Body of pancreas (tissue), 4 donors: ENCODE results near the gene RASAL1. TPM values are rescaled to one million over a fixed set of nuclear protein-coding genes. Genes with fewer than 3 reads are reported as not detected.

Experiments
- ATAC-seq: fragments of 150-250 bp; one replicate; pipeline ENCODE4 v1.9.1; 2016
- DNase-seq, 4 donors: peaks; one replicate each; pipeline ENCODE4 v3.0.0-alpha.2; 2019
- H3K27ac ChIP-seq, 4 donors: fragments of 200-600 bp; sonication (generic); 1 replicate in 3 of 4; 2 replicates in 1 of 4; pipeline versions ENCODE4 v1.5.1 to v1.6.1; 2016 to 2019; ENCODE audit warnings: mild to moderate bottlenecking in 1 of 4, mixed read lengths in 1 of 4, moderate library complexity in 1 of 4
- H3K27me3 ChIP-seq, 2 donors: fragments of 200-600 bp; sonication (generic); one replicate each; pipeline ENCODE4 v1.6.0; 2016; ENCODE audit warnings: mild to moderate bottlenecking in 1 of 2
- H3K36me3 ChIP-seq, 2 donors: fragments of 200-600 bp; sonication (generic); replicated peaks in 1 of 2; 2 replicates each; pipeline ENCODE4 v1.5.1; 2016; ENCODE audit warnings: low read depth in 2 of 2; ENCODE audit not compliant: insufficient read depth in 1 of 2
- H3K4me1 ChIP-seq: fragments of 200-600 bp; sonication (generic); one replicate; pipeline ENCODE4 v1.6.0; 2016
- H3K4me3 ChIP-seq, 2 donors: fragments of 200-600 bp; sonication (generic); 1 replicate in 1 of 2; 2 replicates in 1 of 2; pipeline ENCODE4 v1.5.1; 2016 to 2019
- H3K9me3 ChIP-seq, 3 donors: fragments of 200-600 bp; sonication (generic); 1 replicate in 2 of 3; 2 replicates in 1 of 3; pipeline ENCODE4 v1.5.1; 2016
- POLR2A ChIP-seq, 3 donors: fragments of 450-650 bp; IDR thresholded peaks; one replicate each; pipeline ENCODE4 v1.6.1; 2016; ENCODE audit warnings: antibody characterized with exemption in 3 of 3, mild to moderate bottlenecking in 2 of 3
- WGBS, 2 donors: methylation state at CpG; one replicate each; pipeline ENCODE4 v1.1.5; 2017; 5-methylcytosine and 5-hydroxymethylcytosine counted together
- intact Hi-C: fragments of 100-400 bp; cut with DNase I; formaldehyde crosslinking; loops from one replicate; pipeline ENCODE4 v1.15.1; 2023
- total RNA-seq, 2 donors: library from RNA; depleted of rRNA; stranded (reverse); fragments of >200 nt; gene quantifications; one replicate each; pipeline ENCODE4 v1.1.0, GENCODE V29; 2016
- TF ChIP-seq, protein P1 (sequence below), 7 experiments: fragments of 450-650 bp in 4 of 7; fragments of 200-600 bp in 3 of 7; sonication (generic) in 3 of 7; IDR thresholded peaks; one replicate each; pipeline ENCODE4 v1.5.1; 2016 to 2019; ENCODE audit warnings: antibody characterized with exemption in 7 of 7

RASAL1 gene
- total RNA-seq, 2 donors from 2014 or later: 0.66 to 2.1 TPM

GRCh38 chr12:113157218-113157859 is 21.8 kb upstream of the RASAL1 start:
- Histone ChIP-seq H3K4me1 (peaks cover 29% of the 10 kb centered on the region), H3K27ac (no peak overlapping the region), H3K27me3 (peaks cover 0 to 3% of the 10 kb centered on the region in 2 donors), H3K9me3 (no peaks in the 10 kb centered on the region), H3K4me3 (no peak overlapping the region), H3K36me3 (peaks cover 16 to 22% of the 10 kb centered on the region in 2 donors)
- 79 to 89% methylated on average over 11 to 12 of the region's 12 CpGs for WGBS, 2 donors
- intact Hi-C loops: loop anchor here (5.0 kb wide), 1 partner anchor 105 kb away; no protein-coding TSS in a partner anchor
- TF ChIP-seq, protein P1, sequence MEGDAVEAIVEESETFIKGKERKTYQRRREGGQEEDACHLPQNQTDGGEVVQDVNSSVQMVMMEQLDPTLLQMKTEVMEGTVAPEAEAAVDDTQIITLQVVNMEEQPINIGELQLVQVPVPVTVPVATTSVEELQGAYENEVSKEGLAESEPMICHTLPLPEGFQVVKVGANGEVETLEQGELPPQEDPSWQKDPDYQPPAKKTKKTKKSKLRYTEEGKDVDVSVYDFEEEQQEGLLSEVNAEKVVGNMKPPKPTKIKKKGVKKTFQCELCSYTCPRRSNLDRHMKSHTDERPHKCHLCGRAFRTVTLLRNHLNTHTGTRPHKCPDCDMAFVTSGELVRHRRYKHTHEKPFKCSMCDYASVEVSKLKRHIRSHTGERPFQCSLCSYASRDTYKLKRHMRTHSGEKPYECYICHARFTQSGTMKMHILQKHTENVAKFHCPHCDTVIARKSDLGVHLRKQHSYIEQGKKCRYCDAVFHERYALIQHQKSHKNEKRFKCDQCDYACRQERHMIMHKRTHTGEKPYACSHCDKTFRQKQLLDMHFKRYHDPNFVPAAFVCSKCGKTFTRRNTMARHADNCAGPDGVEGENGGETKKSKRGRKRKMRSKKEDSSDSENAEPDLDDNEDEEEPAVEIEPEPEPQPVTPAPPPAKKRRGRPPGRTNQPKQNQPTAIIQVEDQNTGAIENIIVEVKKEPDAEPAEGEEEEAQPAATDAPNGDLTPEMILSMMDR (IDR thresholded peaks at IDR 0.05): no peak
- no peak for TF ChIP-seq POLR2A (IDR thresholded peaks at IDR 0.05)
- no peak for ATAC-seq
- DNase-seq: no peak

DNA sequence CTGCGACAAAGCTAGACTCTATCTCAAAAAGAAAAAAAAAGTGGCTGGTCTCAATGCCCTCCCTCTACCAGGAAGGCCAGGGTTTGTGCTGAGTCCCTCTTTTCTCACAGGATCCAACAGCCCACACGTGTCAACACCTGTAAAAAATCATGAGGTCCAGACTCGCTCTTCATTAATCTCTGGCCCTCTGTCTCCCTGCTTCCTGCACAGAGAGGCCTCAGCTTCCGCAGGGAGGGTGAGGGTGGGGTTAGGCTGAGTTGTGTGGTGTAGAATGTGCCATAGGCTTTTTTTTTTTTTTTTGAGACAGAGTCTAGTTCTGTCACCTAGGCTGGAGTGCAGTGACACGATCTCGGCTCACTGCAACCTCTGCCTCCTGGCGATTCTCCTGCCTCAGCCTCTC is 20.1 kb upstream of the RASAL1 start:
- peaks cover 0 to 3% of the 10 kb centered on the region in 2 donors for H3K27me3 ChIP-seq
- 61 to 70% methylated on average over 7 of the region's 7 CpGs for WGBS, 2 donors
- no peak for DNase-seq

DNA sequence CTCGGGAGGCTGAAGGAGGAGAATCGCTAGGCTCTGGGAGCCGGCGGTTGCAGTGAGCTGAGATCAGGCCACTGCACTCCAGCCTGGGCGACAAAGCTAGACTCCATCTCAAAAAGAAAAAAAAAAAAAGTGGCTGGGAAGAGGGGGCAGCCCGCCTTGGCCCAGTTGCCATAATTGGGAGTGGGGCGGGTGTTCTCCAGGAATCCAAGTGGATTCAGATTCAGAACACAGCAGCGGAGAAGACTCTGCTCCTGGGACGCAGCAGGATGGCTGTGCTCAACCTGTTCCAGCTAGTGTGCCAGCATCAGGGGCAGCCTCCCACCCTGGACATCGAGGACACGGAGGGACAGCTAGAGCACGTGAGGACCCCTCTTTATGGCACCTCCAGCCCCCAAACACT is 19.5 kb upstream of the RASAL1 start:
- 78 to 80% methylated on average over 11 to 12 of the region's 12 CpGs for WGBS, 2 donors

More for the DNA sequence above, 20.1 kb upstream of the RASAL1 start:
- TF ChIP-seq, protein P1 (IDR thresholded peaks at IDR 0.05): no peak
- TF ChIP-seq POLR2A (IDR thresholded peaks at IDR 0.05): no peak
- Histone ChIP-seq H3K27ac (no peak overlapping the region), H3K4me3 (no peak overlapping the region), H3K9me3 (no peaks in the 10 kb centered on the region), H3K4me1 (peaks cover 23% of the 10 kb centered on the region), H3K36me3 (peaks cover 14 to 16% of the 10 kb centered on the region in 2 donors)
- intact Hi-C loops: loop anchor here (5.0 kb wide), 1 partner anchor 103 kb away; no protein-coding TSS in a partner anchor
- no peak for ATAC-seq

DNA sequence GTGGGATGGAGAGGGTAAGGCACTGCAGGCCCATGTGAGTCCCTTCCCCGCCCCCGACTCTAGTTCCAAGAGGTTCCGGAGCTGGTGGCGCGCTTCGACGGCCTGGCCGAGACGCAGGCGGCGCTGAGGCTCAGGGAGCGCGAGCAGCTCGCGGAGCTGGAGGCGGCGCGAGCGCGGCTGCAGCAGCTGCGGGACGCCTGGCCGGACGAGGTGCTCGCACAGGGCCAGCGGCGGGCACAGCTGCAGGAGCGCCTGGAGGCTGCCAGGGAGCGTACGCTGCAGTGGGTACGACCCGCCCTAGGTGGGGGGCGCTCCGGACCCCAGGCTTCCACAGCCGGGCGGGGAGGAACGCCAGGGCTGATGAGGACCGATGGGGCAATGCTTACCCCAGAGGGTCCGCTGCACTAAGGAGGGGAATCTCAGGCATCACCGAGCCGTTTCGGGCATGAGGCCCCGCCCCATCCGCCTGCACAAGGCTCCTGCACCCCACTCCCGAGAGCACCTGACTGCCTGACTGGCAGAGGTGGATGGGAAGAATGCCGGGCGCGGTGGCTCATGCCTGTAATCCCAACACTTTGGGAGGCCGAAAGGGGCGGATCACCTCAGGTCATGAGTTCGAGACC is 18.9 kb upstream of the RASAL1 start:
- 0 to 4% methylated on average over 2 to 51 of the region's 51 CpGs for WGBS, 2 donors
- Histone ChIP-seq H3K27me3 (peaks cover 0 to 3% of the 10 kb centered on the region in 2 donors), H3K4me3 (no peak overlapping the region), H3K9me3 (no peaks in the 10 kb centered on the region), H3K4me1 (peaks cover 30% of the 10 kb centered on the region), H3K36me3 (peaks cover 6 to 11% of the 10 kb centered on the region in 2 donors), H3K27ac (no peak overlapping the region)
- TF ChIP-seq, protein P1 (IDR thresholded peaks at IDR 0.05): no peak
- TF ChIP-seq POLR2A (IDR thresholded peaks at IDR 0.05): no peak
- peak in 2 of 4 donors; percentile 37 to 54 for DNase-seq
- intact Hi-C loops: no loop called here
- ATAC-seq: peak; percentile 33

More for the DNA sequence above, 19.5 kb upstream of the RASAL1 start:
- DNase-seq: no peak
- intact Hi-C loops: loop anchor here (5.0 kb wide), 1 partner anchor 103 kb away; no protein-coding TSS in a partner anchor
- H3K36me3 ChIP-seq: peaks cover 10 to 12% of the 10 kb centered on the region in 2 donors
- H3K27me3 ChIP-seq: peaks cover 0 to 3% of the 10 kb centered on the region in 2 donors
- H3K9me3 ChIP-seq: no peaks in the 10 kb centered on the region
- TF ChIP-seq, protein P1 (IDR thresholded peaks at IDR 0.05): no peak
- no peak for TF ChIP-seq POLR2A (IDR thresholded peaks at IDR 0.05)
- no peak for ATAC-seq
- H3K4me3 ChIP-seq: no peak overlapping the region
- H3K4me1 ChIP-seq: peaks cover 24% of the 10 kb centered on the region
- no peak overlapping the region for H3K27ac ChIP-seq
